Ovary (tissue), 9 donors: ENCODE measurements around the gene FSTL1. TPM values are rescaled to one million over a fixed set of nuclear protein-coding genes. Genes with fewer than 3 reads are reported as not detected.

Source experiments
- DNase-seq, 5 donors: peaks; one replicate each; pipeline ENCODE4 v3.0.0-alpha.2; 2019 to 2020
- H3K27ac ChIP-seq, 2 donors: fragments of 200-600 bp; one replicate each; pipeline versions ENCODE4 v1.5.1 to v1.8.0; 2019 to 2022
- H3K27me3 ChIP-seq: fragments of 200-600 bp; one replicate; pipeline ENCODE4 v1.8.0; 2022
- H3K36me3 ChIP-seq: fragments of 200-600 bp; sonication (generic); one replicate; pipeline ENCODE4 v1.5.1; 2019
- H3K4me1 ChIP-seq: one replicate; pipeline ENCODE4 v1.8.1; 2013; ENCODE audit warnings: mild to moderate bottlenecking, moderate library complexity; ENCODE audit not compliant: insufficient read depth
- H3K4me3 ChIP-seq: fragments of 200-600 bp; sonication (generic); one replicate; pipeline ENCODE4 v1.5.1; 2017
- H3K9me3 ChIP-seq, 2 donors: fragments of 200-600 bp in 1 of 2; sonication (generic) in 1 of 2; one replicate each; pipeline versions ENCODE4 v1.5.1 to v1.8.1; 2013 to 2019; ENCODE audit warnings: mild to moderate bottlenecking in 1 of 2, moderate library complexity in 1 of 2
- CTCF ChIP-seq, 3 donors: fragments of 450-650 bp in 2 of 3; fragments of 200-600 bp in 1 of 3; IDR thresholded peaks; one replicate each; pipeline versions ENCODE4 v1.5.1 to v1.8.0; 2016 to 2022; ENCODE audit warnings: antibody characterized with exemption in 3 of 3, mild to moderate bottlenecking in 1 of 3
- EP300 ChIP-seq: sonication (generic); formaldehyde crosslinking; IDR thresholded peaks from one replicate; pipeline ENCODE4 v1.6.1; 2017; ENCODE audit warnings: antibody characterized with exemption
- POLR2A ChIP-seq: fragments of 450-650 bp; IDR thresholded peaks from one replicate; pipeline ENCODE4 v1.6.1; 2017; ENCODE audit warnings: antibody characterized with exemption, mild to moderate bottlenecking, moderate library complexity
- WGBS, 3 donors: extraction: QIAGEN DNeasy Blood & Tissue Kit in 1 of 3; methylation state at CpG; one replicate each; pipeline versions ENCODE4 v1.1.5 to v1.1.7; 2013 to 2017; 5-methylcytosine and 5-hydroxymethylcytosine counted together
- intact Hi-C, 4 donors: fragments of 100-400 bp; cut with DNase I; formaldehyde crosslinking; loops; one replicate each; pipeline versions ENCODE4 v1.11.0 to v1.15.1; 2022 to 2023
- polyA plus RNA-seq, 2 donors: library from polyadenylated mRNA; stranded (reverse); fragments of 200-250 nt in 1 of 2; fragments of 350-450 nt in 1 of 2; fragmentation: Illumina TruSeq in 1 of 2; extraction: RNeasy Lipid Tissue Mini Kit (QIAGEN cat#74804) in 1 of 2; gene quantifications; one replicate each; pipeline ENCODE4 v1.2.3, GENCODE V29; 2013 to 2014
- total RNA-seq, 7 donors: library from RNA; depleted of rRNA in 2 of 7; stranded (reverse); fragments of >200 nt in 2 of 7; fragmentation: NEBNext Ultra II Directional in 3 of 7; extraction: Animal tissue kit (Norgen Biotek cat#: 25700) in 3 of 7; gene quantifications; one replicate each; pipeline versions ENCODE4 v1.1.0 to v1.2.4, GENCODE V29; 2016 to 2023
- donor health status: DM: no; HTN: no; CAD: no; lungs with moderate emphysema.
- donor health status: DM: no; HTN: no; CAD: no.
- donor health status: Bipolar disorder and iron deficiency.
- donor health status: DM: yes; HTN: yes; CAD: no.
- donor health status: DM: no; HTN: no; CAD: no.
- donor health status: DM: yes; HTN: yes; CAD: no.

The FSTL1 gene
- total and polyA plus RNA-seq, 9 donors: 98.0 to 357 (median 204) TPM

DNA sequence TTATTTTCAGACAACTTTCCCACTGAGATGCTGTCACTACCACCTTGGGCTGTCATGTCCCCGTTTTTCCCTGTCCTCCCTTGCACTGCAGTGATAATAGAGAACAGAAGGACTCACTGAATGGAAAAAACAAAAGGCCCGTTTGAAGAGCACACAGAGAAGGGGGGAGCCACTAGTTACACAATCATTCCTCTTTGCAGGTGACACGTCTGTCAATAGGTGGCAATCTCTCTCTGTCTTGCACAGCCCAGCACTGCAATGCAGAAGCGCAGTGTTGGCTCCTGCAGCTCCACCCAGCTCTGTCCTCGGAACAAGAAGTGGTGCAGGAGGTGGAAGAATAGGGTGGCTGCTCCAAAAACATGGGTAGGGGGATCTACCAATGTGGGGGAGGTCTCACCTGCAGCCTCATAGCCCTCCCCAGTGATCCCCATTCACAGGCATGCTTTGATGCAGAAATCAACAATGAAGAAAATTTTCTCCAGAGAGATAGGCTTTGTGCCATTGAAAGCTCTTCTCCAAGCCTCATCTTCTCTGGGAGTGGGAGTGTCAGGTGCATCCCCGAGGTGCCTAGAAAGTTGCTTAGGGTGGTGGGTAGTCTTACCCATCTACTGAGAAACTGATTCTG lies 31.8 kb downstream of the FSTL1 start:
- Histone ChIP-seq H3K36me3 (no peaks in the 10 kb centered on the region), H3K9me3 (no peaks in the 10 kb centered on the region), H3K4me1 (peaks cover 15% of the 10 kb centered on the region), H3K27ac (no peak overlapping the region), H3K27me3 (no peaks in the 10 kb centered on the region), H3K4me3 (no peak overlapping the region)
- DNase-seq: no peak
- 31 to 39% (median 37%) methylated on average over 6 of the region's 6 CpGs for WGBS, 3 donors
- intact Hi-C loops: loop anchor here in 3 of 4 donors (5.0 to 10.0 kb wide), 4 partner anchors 74 to 177 kb away; partner anchors contain the start of gene LRRC58 (in 1 of the 3)
- TF ChIP-seq CTCF (IDR thresholded peaks at IDR 0.05): no peak
- TF ChIP-seq POLR2A: no peak
- TF ChIP-seq EP300: no peak

DNA sequence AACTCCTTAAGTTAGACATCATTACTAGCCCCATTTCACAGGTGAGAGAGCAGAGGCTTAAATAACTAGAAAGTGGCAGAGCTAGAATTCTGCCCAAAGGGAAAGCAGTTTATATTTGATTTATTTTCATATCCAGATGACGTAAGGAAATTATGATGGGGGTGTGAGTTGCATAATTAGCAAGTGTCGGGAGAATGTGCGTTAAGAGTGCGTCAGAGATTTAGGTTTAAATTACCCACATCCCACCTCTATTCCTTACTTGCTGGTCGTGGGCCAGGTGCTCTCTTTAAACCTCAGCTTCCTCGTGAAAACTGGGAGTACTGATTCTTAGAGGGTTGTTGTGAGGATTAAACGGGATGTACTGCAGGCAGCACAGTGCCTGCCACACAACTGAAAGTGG lies 32.3 kb downstream of the FSTL1 start:
- intact Hi-C loops: loop anchor here in 3 of 4 donors (5.0 to 10.0 kb wide), 4 partner anchors 74 to 176 kb away; partner anchors contain the start of gene LRRC58 (in 1 of the 3)
- Histone ChIP-seq H3K36me3 (no peaks in the 10 kb centered on the region), H3K4me1 (peaks cover 15% of the 10 kb centered on the region), H3K9me3 (no peaks in the 10 kb centered on the region), H3K27ac (no peak overlapping the region), H3K27me3 (no peaks in the 10 kb centered on the region), H3K4me3 (no peak overlapping the region)
- no peak for TF ChIP-seq CTCF (IDR thresholded peaks at IDR 0.05)
- TF ChIP-seq EP300: no peak
- TF ChIP-seq POLR2A: no peak
- no peak for DNase-seq
- 56 to 67% (median 56%) methylated on average over 7 of the region's 7 CpGs for WGBS, 3 donors

GRCh38 chr3:120417272-120417911 lies 33.4 kb downstream of the FSTL1 start:
- Histone ChIP-seq H3K36me3 (no peaks in the 10 kb centered on the region), H3K27me3 (no peaks in the 10 kb centered on the region), H3K27ac (no peak overlapping the region), H3K4me1 (peaks cover 15% of the 10 kb centered on the region), H3K4me3 (peak overlapping the region; percentile 4), H3K9me3 (no peaks in the 10 kb centered on the region)
- TF ChIP-seq EP300: no peak
- peak; percentile 85 to 91 (median 88) for TF ChIP-seq CTCF (IDR thresholded peaks at IDR 0.05)
- TF ChIP-seq POLR2A: no peak
- peak; percentile 83 to 94 (median 89) for DNase-seq
- intact Hi-C loops: loop anchor here in 3 of 4 donors (5.0 to 10.0 kb wide), 4 partner anchors 73 to 175 kb away; partner anchors contain the start of gene LRRC58 (in 1 of the 3)
- 0 to 2% (median 1%) methylated on average over 9 of the region's 9 CpGs for WGBS, 3 donors

DNA sequence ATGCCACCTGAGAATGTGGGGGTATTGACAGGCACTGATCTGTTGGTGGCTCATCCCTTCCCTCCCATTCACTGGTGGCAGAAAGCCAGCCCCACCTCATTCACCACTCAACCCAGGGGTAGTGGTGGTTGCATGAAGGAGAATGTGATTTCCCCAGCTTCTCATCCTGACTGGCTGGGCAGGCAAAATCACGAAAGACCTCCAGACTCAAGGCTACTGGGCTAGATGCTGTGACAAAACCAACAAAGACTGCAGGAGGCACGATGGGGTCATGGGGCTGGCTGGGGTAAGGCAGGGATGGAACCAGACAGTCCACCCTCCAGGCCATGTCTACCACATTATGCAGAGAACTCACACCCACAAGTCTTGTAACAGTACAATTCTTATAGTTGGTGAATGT lies 33.9 kb downstream of the FSTL1 start:
- peaks cover 15% of the 10 kb centered on the region for H3K4me1 ChIP-seq
- no peaks in the 10 kb centered on the region for H3K36me3 ChIP-seq
- intact Hi-C loops: loop anchor here in 3 of 4 donors (5.0 to 10.0 kb wide), 4 partner anchors 72 to 175 kb away; partner anchors contain the start of gene LRRC58 (in 1 of the 3)
- peak in 2 of 5 donors; percentile 23 to 36 for DNase-seq
- no peak overlapping the region for H3K27ac ChIP-seq
- H3K4me3 ChIP-seq: no peak overlapping the region
- 11 to 14% (median 11%) methylated on average over 2 of the region's 2 CpGs for WGBS, 3 donors
- no peaks in the 10 kb centered on the region for H3K9me3 ChIP-seq
- no peak for TF ChIP-seq EP300
- no peak for TF ChIP-seq CTCF (IDR thresholded peaks at IDR 0.05)
- TF ChIP-seq POLR2A: no peak
- H3K27me3 ChIP-seq: no peaks in the 10 kb centered on the region
